HepG2 (cell line): ENCODE data around the gene HTR3B. TPM values are rescaled to one million over a fixed set of nuclear protein-coding genes. Genes with fewer than 3 reads are reported as not detected.

Source experiments
- ATAC-seq: fragments of 200-7000 bp; cut with Tn5 transposase; 3 replicates; pipeline ENCODE4 v1.9.1; 2020; ENCODE audit warnings: mild to moderate bottlenecking, moderate library complexity
- BruUV-seq: library from RNA; stranded (reverse); fragments of 400-500 nt; replicated peaks from 2 replicates; lab custom pipeline; 2021; lab: Mats Ljungman, UMichigan
- CTCF ChIA-PET: fragments of 300-600 bp; formaldehyde crosslinking; extraction: SDS; loops from one replicate; lab custom pipeline; 2021; ENCODE audit warnings: low total read pairs, inconsistent platforms, low intra/inter-chr PET ratio; lab: Yijun Ruan, JAX
- POLR2A ChIA-PET: fragments of 350-600 bp; sonication (Branson Sonifier 250); formaldehyde crosslinking; loops from one replicate; lab custom pipeline; 2020; ENCODE audit warnings: antibody characterized with exemption, inconsistent platforms; lab: Yijun Ruan, JAX
- DNase-seq: peaks from one replicate; pipeline ENCODE4 v3.0.0-alpha.2; 2015; ENCODE audit warnings: low spot score
- FAIRE-seq: peaks from 3 replicates; lab custom pipeline; 2011; peaks lifted over from hg19 to GRCh38; lab: Jason Lieb, UNC
- H2AFZ ChIP-seq: one replicate; pipeline ENCODE4 v1.6.1; 2011; ENCODE audit warnings: low read length, inconsistent platforms
- H3K27ac ChIP-seq: fragments of 300-600 bp; 3 replicates; pipeline ENCODE4 v1.8.0; 2011; ENCODE audit warnings: mixed run types, mild to moderate bottlenecking, mixed read lengths, low read length, inconsistent platforms; ENCODE audit not compliant: insufficient read depth; ENCODE audit errors: extremely low read length
- H3K27me3 ChIP-seq, 2 experiments: fragments of 200-600 bp in 1 of 2; 2 replicates in 1 of 2; 3 replicates in 1 of 2; pipeline versions ENCODE4 v1.6.0 to v1.8.0; 2011; ENCODE audit warnings: low read length in 2 of 2, mild to moderate bottlenecking in 2 of 2, moderate library complexity in 2 of 2, inconsistent platforms in 1 of 2; ENCODE audit not compliant: insufficient read depth in 2 of 2, control insufficient read depth in 1 of 2
- H3K36me3 ChIP-seq, 2 experiments: fragments of 200-600 bp in 1 of 2; replicated peaks in 1 of 2; 2 replicates in 1 of 2; 3 replicates in 1 of 2; pipeline versions ENCODE4 v1.5.1 to v1.8.0; 2011; ENCODE audit warnings: low read length in 2 of 2, inconsistent platforms in 1 of 2; ENCODE audit not compliant: insufficient read depth in 2 of 2, control insufficient read depth in 1 of 2
- H3K4me1 ChIP-seq: 2 replicates; pipeline ENCODE4 v1.5.1; 2012; ENCODE audit warnings: low read length, inconsistent platforms; ENCODE audit not compliant: insufficient read depth
- H3K4me2 ChIP-seq: 2 replicates; pipeline ENCODE4 v1.6.0; 2011; ENCODE audit warnings: low read depth, low read length, inconsistent platforms
- H3K4me3 ChIP-seq, 3 experiments: fragments of 200-600 bp in 1 of 3; sonication (generic), shearing (Covaris generic) in 1 of 3; replicated peaks in 1 of 3; 2 replicates each; pipeline ENCODE4 v1.5.1; 2011 to 2016; ENCODE audit warnings: low read length in 3 of 3, inconsistent platforms in 2 of 3, low read depth in 2 of 3, mild to moderate bottlenecking in 2 of 3, control low read depth in 1 of 3, mixed read lengths in 1 of 3; ENCODE audit not compliant: insufficient read depth in 1 of 3
- H3K79me2 ChIP-seq: one replicate; pipeline ENCODE4 v1.6.1; 2011; ENCODE audit warnings: low read length, inconsistent platforms; ENCODE audit not compliant: insufficient read depth
- H3K9ac ChIP-seq: 2 replicates; pipeline ENCODE4 v1.6.0; 2011; ENCODE audit warnings: mild to moderate bottlenecking, low read depth, low read length, inconsistent platforms; ENCODE audit not compliant: insufficient read depth
- H3K9me3 ChIP-seq: 2 replicates; pipeline ENCODE4 v1.5.1; 2012; ENCODE audit warnings: mild to moderate bottlenecking, low read length
- H4K20me1 ChIP-seq: 2 replicates; pipeline ENCODE4 v1.6.0; 2011; ENCODE audit warnings: inconsistent platforms, mild to moderate bottlenecking, low read length, moderate library complexity; ENCODE audit not compliant: insufficient read depth
- KDM4B ChIP-seq: sonication (generic); formaldehyde crosslinking; IDR thresholded peaks from 2 replicates; pipeline ENCODE4 v1.4.0; 2020; ENCODE audit warnings: missing genetic modification reagents
- MEIS2 ChIP-seq: sonication (generic); formaldehyde crosslinking; IDR thresholded peaks from 2 replicates; pipeline ENCODE4 v1.9.0; 2021; ENCODE audit warnings: mild to moderate bottlenecking, missing genetic modification reagents
- PLRG1 ChIP-seq: fragments of 450-650 bp; conservative IDR thresholded peaks from 2 replicates; pipeline ENCODE4 v1.6.1; 2016
- PPARG ChIP-seq: conservative IDR thresholded peaks from 2 replicates; pipeline ENCODE4 v1.6.1; 2016; ENCODE audit warnings: missing biosample characterization, missing genetic modification reagents
- RARA ChIP-seq: IDR thresholded peaks from 2 replicates; pipeline ENCODE4 v1.6.1; 2016; ENCODE audit warnings: missing genetic modification reagents, missing compliant biosample characterization
- ZFP36L2 ChIP-seq: sonication (generic); formaldehyde crosslinking; IDR thresholded peaks from 2 replicates; pipeline ENCODE4 v1.4.0; 2020; ENCODE audit warnings: missing genetic modification reagents
- ZNF10 ChIP-seq: sonication (generic); formaldehyde crosslinking; IDR thresholded peaks from 2 replicates; pipeline ENCODE4 v1.4.0; 2020; ENCODE audit warnings: mild to moderate bottlenecking, low read depth, missing genetic modification reagents, borderline replicate concordance
- ZNF101 ChIP-seq: sonication (generic); formaldehyde crosslinking; IDR thresholded peaks from 2 replicates; pipeline ENCODE4 v1.4.0; 2020; ENCODE audit warnings: mild to moderate bottlenecking, low read depth, missing genetic modification reagents, borderline replicate concordance
- ZNF30 ChIP-seq: sonication (generic); formaldehyde crosslinking; IDR thresholded peaks from 2 replicates; pipeline ENCODE4 v1.5.0; 2020; ENCODE audit warnings: mild to moderate bottlenecking, missing genetic modification reagents
- ZNF468 ChIP-seq: sonication (generic); formaldehyde crosslinking; IDR thresholded peaks from 2 replicates; pipeline ENCODE4 v1.8.0; 2022; ENCODE audit warnings: mild to moderate bottlenecking, moderate library complexity, missing genetic modification reagents
- ZNF546 ChIP-seq: sonication (generic); formaldehyde crosslinking; conservative IDR thresholded peaks from 2 replicates; pipeline ENCODE4 v1.8.1; 2023; ENCODE audit warnings: mild to moderate bottlenecking, missing genetic modification reagents
- ZNF549 ChIP-seq: sonication (generic); formaldehyde crosslinking; IDR thresholded peaks from 2 replicates; pipeline ENCODE4 v1.5.0; 2020; ENCODE audit warnings: missing genetic modification reagents
- ZNF577 ChIP-seq: sonication (generic); formaldehyde crosslinking; IDR thresholded peaks from 2 replicates; pipeline ENCODE4 v1.4.0; 2020; ENCODE audit warnings: mild to moderate bottlenecking, low read depth, missing genetic modification reagents, borderline replicate concordance
- ZUFSP ChIP-seq: sonication (generic); formaldehyde crosslinking; IDR thresholded peaks from 2 replicates; pipeline ENCODE4 v1.9.0; 2021; ENCODE audit warnings: missing genetic modification reagents, mild to moderate bottlenecking, borderline replicate concordance
- WGBS: methylation state at CpG from one replicate; pipeline ENCODE4 v1.1.6; 2017; ENCODE audit warnings: low lambda C conversion rate; 5-methylcytosine and 5-hydroxymethylcytosine counted together
- in situ Hi-C: cut with HindIII; loops from 2 replicates; pipeline ENCODE4 v1.10.0; 2017; ENCODE audit warnings: low pct_unique_long_range_greater_than_20kb; ENCODE audit not compliant: extremely low pct_ligation_motif_present
- intact Hi-C: fragments of 100-400 bp; cut with micrococcal nuclease; formaldehyde crosslinking; loops from one replicate; pipeline ENCODE4 v1.10.0; 2022; ENCODE audit not compliant: unreplicated experiment
- polyA plus RNA-seq, 8 experiments: library from polyadenylated mRNA; depleted of rRNA in 3 of 8; stranded (reverse) in 7 of 8; unstranded in 1 of 8; fragments of >200 nt; fragmentation: Illumina TruSeq in 4 of 8; extraction: Trizol in 4 of 8; gene quantifications; 2 replicates each; pipeline versions ENCODE4 v1.2.1 to v1.2.3, GENCODE V29; 2011 to 2016; ENCODE audit warnings: low read depth in 4 of 8, missing spikeins in 1 of 8, mixed read lengths in 1 of 8; ENCODE audit not compliant: insufficient read depth in 1 of 8
- total RNA-seq, 5 experiments: library from RNA; depleted of rRNA; stranded (reverse); fragments of >200 nt; fragmentation: Illumina TruSeq; extraction: Trizol; gene quantifications; 2 replicates each; pipeline ENCODE4 v1.2.3, GENCODE V29; 2016; ENCODE audit warnings: low read depth in 1 of 5
- TF ChIP-seq, protein P1 (sequence below): sonication (generic); formaldehyde crosslinking; IDR thresholded peaks from 2 replicates; pipeline ENCODE4 v1.4.0; 2020; ENCODE audit warnings: missing genetic modification reagents, borderline replicate concordance
- TF ChIP-seq, protein P2 (sequence below): sonication (generic); formaldehyde crosslinking; IDR thresholded peaks from 2 replicates; pipeline ENCODE4 v1.4.0; 2020; ENCODE audit warnings: missing genetic modification reagents

The HTR3B gene
- total and polyA plus RNA-seq, 2 of the 13 experiments (the other 11 are each of a cell fraction or from before 2014, with no cell fraction given), result 0.09 to 1.7 TPM

DNA sequence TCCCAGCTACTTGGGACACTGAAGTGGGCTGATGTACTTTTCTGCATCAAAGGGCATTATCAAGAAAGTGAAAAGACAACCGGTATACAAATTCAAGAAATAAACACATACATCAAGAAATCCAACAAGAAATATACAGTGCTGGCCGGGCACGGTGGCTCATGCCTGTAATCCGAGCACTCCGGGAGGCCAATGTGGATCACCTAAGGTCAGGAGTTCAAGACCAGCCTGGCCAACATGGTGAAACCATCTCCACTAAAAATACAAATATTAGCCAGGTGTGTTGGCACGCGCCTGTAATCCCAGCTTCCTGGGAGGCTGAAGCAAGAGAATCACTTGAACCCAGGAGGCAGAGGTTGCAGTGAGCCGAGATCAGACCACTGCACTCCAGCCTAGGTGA lies 38.7 kb upstream of the HTR3B start:
- POLR2A ChIA-PET, result no interaction called here
- H3K27me3 ChIP-seq, result no peaks in the 10 kb centered on the region
- H3K79me2 ChIP-seq, result peaks cover 20% of the 10 kb centered on the region
- FAIRE-seq, result no peak
- H3K27ac ChIP-seq, result no peak overlapping the region
- no peak overlapping the region for H3K4me3 ChIP-seq
- peaks cover 13% of the 10 kb centered on the region for H3K4me1 ChIP-seq
- no peaks in the 10 kb centered on the region; a peak in 1 of 5 replicates for H3K36me3 ChIP-seq
- no peaks in the 10 kb centered on the region for H3K9me3 ChIP-seq
- no peaks in the 10 kb centered on the region for H4K20me1 ChIP-seq
- intact Hi-C loops (no loop called here), in situ Hi-C loops (no loop called here)
- no peak for DNase-seq
- H2AFZ ChIP-seq, result no peak overlapping the region
- ATAC-seq, result no peak
- H3K9ac ChIP-seq, result no peak overlapping the region
- 96% methylated on average over 8 of the region's 8 CpGs for WGBS
- BruUV-seq, result no TSS peak
- CTCF ChIA-PET, result no interaction called here
- H3K4me2 ChIP-seq, result no peak overlapping the region
- TF ChIP-seq PLRG1, result no peak
- TF ChIP-seq, protein P1, sequence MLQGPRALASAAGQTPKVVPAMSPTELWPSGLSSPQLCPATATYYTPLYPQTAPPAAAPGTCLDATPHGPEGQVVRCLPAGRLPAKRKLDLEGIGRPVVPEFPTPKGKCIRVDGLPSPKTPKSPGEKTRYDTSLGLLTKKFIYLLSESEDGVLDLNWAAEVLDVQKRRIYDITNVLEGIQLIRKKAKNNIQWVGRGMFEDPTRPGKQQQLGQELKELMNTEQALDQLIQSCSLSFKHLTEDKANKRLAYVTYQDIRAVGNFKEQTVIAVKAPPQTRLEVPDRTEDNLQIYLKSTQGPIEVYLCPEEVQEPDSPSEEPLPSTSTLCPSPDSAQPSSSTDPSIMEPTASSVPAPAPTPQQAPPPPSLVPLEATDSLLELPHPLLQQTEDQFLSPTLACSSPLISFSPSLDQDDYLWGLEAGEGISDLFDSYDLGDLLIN (CRISPR knock-in tag), result no peak
- TF ChIP-seq KDM4B (CRISPR knock-in tag), result no peak
- no peak for TF ChIP-seq ZNF10 (CRISPR knock-in tag)
- TF ChIP-seq ZNF546 (CRISPR knock-in tag), result no peak
- no peak for TF ChIP-seq PPARG (CRISPR knock-in tag)
- no peak for TF ChIP-seq ZFP36L2 (CRISPR knock-in tag)
- TF ChIP-seq ZNF577, result no peak
- TF ChIP-seq ZNF30 (CRISPR knock-in tag), result no peak
- no peak for TF ChIP-seq ZNF101
- TF ChIP-seq ZUFSP (CRISPR knock-in tag), result no peak
- TF ChIP-seq, protein P2, sequence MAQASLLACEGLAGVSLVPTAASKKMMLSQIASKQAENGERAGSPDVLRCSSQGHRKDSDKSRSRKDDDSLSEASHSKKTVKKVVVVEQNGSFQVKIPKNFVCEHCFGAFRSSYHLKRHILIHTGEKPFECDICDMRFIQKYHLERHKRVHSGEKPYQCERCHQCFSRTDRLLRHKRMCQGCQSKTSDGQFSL (CRISPR knock-in tag), result no peak
- TF ChIP-seq MEIS2, result no peak
- TF ChIP-seq ZNF468 (CRISPR knock-in tag), result no peak
- no peak for TF ChIP-seq RARA (CRISPR knock-in tag)
- TF ChIP-seq ZNF549, result no peak
